ENCODE results near the gene FZD10.

FZD10 gene

DNA sequence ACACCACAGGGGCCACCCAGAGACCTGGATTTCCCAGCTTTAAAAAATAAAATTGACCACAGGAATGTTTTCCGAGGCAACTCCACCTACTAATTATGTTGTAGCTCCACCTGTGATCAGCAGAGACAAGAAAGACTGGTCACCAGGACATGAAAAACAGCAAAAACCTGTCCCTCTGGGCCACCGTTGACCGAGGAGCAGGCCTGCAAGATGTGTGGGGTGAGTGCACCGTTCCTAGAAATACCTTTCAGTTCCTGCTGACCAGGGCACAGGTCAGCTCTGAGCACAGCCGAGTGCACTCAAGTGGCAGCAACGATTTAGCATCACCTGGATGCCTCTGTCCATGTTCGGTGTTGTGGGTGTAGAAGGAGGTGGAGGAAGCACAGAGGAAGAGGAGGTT is 16.9 kb downstream of the FZD10 start:
- no peak for DNase-seq (ENCODE audit: low read depth in 1 of 2, low spot score in 1 of 2)

DNA sequence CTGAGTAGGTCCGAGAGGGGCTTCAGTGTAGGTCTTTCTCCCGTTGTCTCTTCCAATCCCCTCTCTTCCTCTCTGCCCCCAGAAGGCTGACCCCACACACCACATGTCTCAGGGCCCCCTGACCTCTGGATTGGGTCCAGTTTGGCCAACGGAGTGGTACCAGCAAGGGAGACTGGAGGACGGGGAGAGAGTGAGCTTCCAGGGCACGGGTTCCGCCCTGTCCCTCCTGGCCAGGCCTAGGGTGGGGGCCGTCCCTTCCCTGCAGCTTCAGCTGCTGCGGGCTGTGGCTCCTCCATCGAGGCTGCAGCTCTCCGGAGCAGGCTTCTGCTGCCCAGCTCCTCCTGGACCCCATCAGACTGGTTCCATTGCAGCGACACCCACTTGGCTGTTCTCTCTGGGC is 17.4 kb downstream of the FZD10 start:
- no peak for DNase-seq (ENCODE audit: low read depth in 1 of 2, low spot score in 1 of 2)

DNA sequence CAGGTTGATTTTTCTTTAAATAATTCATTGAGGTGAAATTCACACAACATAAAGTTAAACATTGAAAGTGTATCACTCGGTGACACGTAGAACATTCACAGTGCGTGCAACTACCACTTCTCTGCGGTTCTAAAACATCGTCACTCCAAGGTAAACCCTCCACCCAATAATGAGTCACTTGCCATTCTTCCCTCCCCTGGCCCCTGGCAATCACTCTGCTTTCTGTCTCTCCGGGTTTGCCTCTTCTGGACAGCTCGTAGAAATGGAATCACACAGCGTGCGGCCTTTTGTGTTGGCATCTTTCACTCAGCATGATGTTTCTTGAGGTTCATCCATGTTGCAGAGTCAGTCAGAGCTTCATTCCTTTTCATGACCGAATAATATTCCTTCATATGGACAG is 18.9 kb downstream of the FZD10 start:
- no peak for DNase-seq (ENCODE audit: low read depth in 1 of 2, low spot score in 1 of 2)

DNA sequence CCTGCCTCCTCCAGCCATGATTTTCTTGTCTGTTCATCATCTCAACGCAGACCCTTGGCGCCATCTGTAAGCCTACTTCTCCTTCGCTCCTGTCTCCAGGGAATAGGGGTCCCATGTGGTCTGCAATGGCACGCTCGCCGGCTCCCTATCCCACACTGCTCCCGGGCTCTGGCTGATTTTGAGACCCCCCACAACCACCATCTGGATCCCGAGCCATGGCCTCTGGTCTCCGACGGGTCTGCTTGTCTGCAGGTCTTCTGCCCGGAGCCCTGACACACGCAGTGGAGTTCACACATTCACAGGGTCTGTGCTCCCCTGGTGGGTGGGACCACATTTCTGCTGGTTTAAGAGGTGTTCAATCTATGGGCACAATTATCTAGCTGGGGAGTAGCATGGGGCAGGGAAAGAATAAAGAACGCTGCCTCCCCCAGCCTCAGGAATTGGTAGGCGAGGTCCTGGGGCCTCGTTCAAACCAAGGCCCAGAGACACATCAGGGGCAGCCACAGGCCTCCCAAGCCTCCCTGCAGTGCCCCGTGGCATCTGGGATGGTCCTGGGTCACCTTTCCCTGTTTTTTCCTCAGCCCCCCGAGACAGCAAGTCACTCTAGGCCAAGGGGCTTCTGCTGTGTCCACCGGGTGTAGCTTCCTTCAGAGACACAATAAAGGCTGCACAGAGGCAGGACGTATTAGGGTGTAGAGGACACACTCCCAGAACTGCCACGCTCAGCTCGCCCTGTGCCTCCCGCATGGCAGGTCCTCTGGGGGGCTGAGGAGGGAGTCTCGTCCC is 21.5 kb downstream of the FZD10 start:
- no peak for DNase-seq (ENCODE audit: low read depth in 1 of 2, low spot score in 1 of 2)

DNA sequence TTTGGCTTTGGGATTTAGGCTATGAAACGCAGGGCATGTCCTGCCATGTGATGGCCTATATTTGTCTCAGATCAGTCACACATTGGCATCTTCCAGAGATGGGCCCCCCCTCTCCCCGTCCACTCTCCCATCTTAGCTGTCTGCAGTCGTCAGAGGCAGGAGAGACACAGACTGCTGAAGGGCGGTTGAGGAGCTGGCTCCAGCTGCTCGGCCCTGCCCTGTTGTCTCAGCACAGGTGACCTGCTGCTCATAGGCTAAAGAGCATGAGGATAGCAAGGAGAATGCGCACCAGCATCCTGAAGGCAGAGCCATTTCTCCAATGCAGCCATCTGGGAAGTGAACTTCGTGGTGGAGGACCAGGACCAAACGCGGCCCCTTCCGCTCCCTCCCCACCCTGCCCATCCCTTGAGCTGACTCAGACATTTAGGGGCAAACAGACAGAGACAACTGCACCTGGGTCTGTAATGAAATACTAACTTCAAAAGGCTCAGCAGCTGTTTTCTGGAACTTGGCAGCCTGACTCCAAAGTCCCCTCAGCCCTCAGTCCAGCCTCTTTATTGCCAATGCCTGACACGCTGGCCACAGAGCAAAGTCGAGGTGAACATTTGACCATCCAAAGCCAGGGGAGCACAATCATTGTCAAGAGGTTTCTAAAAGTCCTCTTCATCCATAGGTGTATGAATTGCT is 22.3 kb downstream of the FZD10 start:
- no peak for DNase-seq (ENCODE audit: low read depth in 1 of 2, low spot score in 1 of 2)

DNA sequence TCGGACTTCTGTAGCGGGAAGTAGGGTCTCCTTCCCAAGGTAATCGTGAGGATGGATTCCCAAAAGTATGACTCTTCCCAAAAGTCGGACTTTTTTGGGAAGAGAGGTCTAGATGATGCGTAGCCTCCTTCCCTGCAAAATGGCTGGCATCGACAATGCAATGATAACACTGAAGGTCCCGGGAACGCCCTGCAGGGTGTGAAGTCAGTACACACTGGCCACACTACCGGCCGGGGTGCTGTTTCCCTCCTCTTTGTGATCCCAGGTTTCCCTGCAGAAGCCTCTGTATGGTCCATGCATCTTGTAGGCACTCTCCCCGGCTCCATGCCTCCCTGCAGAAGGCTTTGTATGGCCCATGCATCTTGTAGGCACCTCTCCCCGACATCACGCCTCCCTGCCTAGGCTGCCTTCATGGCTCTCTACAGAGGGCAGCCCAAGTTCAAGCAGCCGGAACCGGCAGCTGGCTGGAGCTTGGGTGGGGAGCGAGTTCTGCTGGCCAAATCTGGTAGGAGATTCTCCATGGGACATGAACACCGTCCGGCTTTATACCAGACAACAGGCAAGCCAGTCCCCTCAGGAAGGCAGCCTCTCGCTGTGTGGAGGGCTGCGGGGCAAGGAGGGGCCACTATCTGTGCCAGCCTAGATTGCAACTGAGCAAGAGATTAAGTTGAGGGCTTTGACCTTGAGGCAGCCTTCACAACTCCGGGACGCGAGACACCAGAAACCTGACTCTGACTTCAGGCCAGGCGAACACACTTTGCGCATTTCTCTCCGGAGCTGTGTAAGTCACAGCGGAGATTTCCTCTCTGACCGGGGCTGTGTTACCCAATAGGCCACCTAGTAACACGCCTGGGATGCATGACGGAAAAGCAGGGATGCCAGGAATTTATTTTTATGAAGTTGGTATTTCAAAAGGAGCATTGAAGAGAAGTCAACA is 23.5 kb downstream of the FZD10 start:
- DNase-seq (ENCODE audit: low read depth in 1 of 2, low spot score in 1 of 2): no peak

DNA sequence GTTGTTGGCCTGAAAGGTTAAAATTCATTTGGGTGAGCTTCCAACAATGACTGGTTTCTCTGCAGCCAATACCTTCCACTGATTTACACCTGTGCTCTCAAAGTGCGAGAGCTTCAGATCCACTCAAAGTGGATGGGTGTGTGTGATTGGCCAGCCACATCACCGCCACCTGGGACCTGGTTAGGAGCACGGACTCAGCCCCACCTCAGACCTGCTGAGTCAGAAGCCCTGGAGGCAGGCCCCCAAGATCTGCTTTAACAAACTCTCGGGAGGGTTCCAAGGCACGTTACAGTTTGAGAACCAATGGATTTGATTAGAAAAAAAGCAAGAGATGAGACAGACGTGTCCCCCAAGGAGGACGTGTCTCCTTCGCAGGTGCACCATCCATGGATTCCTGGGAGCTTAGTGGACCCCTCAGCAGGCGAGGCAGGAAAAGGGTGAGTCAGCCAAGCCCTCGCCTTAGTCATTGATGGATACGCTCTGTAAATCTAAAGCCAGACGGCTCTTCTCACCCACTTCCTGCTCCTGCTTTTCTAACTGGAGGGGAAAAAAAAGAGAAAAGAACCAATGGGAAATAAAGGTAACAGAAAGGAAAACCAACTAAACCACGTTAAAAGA is 24.5 kb downstream of the FZD10 start:
- no peak for DNase-seq (ENCODE audit: low read depth in 1 of 2, low spot score in 1 of 2)

DNA sequence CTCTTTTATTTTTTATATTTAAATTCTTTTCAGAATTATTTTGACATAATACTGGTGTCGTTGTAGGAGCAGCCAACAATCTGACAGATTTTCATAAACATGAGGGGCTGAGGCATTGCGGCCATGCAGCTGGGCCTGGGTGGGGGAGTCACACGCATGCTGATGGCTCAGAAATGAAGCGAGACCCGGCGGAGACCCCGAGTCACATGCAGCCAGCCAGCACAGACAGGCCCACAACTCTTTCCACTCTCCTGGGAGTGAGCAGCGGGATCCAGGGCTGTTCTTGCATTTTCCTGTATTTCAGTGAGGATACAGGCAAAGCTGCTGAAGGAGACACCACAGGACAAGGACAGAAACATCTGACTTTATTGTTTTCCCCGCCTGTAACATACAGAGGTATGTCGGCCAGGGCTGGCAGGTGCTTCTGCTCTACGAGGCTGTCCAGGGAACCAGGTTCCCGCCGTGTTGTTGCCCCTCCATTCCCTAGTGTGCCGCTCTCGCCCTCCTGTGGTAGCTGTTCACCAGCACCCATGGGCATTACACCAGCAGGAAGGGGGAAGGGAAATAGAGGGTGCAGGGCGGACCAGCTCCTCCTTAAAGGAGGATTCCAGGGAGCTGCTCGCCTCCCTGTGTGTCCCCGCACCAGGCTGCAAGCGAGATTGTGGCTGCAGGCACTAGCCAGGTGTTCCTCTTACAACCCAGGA is 30.5 kb downstream of the FZD10 start:
- DNase-seq (ENCODE audit: low read depth in 1 of 2, low spot score in 1 of 2): no peak

DNA sequence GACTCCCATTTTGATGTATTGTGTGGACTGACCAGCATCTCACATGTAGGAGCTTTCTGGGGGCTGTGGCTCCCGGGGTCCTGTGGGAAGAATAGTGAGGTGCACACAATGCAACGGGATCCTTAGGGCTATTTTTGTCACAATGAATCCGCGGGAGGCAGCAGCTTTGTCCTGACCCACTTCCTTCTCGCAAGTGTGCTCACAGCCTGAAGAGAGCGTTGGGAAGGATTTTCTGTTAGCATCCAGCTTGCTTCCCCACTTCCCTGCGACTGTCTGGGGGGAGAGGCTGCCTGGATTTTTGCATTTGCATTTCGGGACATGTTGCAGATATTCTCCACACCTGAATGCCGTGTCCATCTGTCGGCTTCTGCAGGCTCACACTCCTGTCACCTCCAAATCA is 31.9 kb downstream of the FZD10 start:
- DNase-seq (ENCODE audit: low read depth in 1 of 2, low spot score in 1 of 2): no peak

DNA sequence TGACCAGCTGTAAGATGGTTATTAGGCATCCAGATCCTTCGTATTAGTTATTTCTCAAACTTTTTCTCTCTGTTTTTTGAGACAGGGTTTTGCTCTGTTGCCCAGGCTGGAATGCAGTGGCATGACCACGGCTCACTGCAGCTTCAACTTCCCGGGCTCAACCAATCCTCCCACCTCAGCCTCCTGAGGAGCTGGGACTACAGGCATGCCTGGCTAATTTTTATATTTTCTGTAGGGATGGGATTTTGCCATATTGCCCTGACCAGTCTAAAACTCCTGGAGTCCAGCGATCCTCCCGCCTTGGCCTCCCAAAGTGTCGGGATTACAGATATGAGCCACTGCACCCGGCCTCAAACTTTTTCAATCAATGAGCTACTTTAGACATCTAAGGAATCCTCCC is 33.1 kb downstream of the FZD10 start:
- DNase-seq (ENCODE audit: low read depth in 1 of 2, low spot score in 1 of 2): no peak

DNA sequence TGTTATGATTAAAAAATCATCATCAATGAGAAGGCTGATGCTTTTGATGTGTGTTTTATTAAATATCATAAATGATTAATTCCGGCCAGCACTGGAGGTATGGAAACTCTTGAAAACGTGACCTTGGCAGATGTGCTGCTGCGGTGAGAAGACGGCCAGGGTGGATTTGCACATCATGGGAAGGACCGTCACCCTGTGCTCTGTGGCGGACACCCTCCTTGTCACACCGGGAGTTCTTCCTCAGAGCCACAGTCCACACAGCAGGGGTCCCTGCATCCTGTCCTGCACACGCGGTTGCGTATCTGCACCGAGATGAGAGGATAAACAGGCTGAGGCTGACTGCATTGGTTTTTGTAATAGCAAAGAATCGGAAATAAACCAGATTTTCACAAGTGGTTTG is 33.5 kb downstream of the FZD10 start:
- no peak for DNase-seq (ENCODE audit: low read depth in 1 of 2, low spot score in 1 of 2)

DNA sequence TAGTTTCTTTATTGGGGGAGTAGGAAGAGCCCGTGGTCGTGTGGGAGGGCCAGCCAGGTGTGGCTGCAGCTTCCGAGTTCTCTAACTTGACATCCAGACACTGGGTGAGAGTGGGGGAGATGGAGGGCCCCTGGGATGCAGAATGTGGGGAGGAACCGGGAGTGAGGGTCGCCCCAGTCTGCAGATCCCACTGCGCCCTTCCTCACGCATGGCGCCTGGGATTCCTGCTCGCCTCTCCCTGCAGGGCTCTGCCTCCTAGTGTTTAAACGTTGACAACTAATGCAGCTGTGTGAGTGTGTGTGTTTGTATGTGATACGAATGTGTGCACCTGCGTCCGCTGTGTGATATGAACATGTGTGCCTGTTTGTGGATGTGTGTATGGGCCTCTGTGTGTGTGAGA is 34.6 kb downstream of the FZD10 start:
- DNase-seq (ENCODE audit: low read depth in 1 of 2, low spot score in 1 of 2): no peak

DNA sequence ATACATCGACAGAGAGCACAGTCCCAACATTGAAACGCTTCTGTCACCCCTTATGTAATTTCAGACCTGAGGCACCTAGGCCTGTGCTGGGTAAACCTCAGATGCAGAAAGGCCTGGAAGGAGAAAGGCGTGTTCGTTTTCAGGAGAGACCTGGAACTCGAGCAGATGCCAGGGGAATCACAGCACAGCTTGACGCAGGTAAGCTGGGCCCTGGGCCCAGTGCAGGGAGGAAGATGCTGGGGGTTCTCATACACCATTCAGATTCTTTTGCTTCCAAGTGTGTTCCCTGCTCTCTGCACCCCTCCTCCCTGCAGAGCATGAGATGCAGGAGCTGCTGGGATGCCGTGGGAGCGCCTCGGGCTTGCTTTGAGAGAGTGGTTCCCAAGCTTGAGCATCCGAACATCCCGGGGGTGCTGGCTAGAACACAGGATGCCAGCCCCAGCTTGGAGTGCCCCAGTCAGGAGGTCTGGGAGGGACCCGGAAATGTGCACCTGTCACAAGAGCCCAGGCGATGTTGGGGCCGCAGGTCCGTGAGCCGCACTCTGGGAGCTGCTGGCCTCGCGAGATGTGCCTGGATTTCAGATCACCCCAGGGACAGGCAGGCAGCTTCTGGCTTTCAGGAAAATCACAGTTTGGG is 35.9 kb downstream of the FZD10 start:
- no peak for DNase-seq (ENCODE audit: low read depth in 1 of 2, low spot score in 1 of 2)

DNA sequence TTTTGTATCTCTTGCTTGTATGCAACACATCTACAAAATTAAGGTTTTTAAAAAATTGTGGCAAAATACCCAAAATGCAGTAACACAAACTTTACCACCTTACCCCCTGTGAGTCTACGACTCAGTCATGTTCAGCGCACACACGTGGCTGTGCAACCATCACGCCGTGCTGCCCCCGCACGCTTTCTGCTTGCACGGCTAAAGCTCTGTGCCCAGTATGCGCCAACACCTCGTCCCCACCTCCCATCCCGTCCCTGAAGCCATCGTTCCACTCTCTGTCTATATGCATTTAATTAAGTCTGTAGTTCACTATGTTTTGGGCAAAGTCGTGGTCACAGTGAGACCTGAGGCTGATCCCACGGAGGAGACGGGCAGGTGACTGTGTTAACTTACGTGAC is 36.4 kb downstream of the FZD10 start:
- DNase-seq (ENCODE audit: low read depth in 1 of 2, low spot score in 1 of 2): no peak

DNA sequence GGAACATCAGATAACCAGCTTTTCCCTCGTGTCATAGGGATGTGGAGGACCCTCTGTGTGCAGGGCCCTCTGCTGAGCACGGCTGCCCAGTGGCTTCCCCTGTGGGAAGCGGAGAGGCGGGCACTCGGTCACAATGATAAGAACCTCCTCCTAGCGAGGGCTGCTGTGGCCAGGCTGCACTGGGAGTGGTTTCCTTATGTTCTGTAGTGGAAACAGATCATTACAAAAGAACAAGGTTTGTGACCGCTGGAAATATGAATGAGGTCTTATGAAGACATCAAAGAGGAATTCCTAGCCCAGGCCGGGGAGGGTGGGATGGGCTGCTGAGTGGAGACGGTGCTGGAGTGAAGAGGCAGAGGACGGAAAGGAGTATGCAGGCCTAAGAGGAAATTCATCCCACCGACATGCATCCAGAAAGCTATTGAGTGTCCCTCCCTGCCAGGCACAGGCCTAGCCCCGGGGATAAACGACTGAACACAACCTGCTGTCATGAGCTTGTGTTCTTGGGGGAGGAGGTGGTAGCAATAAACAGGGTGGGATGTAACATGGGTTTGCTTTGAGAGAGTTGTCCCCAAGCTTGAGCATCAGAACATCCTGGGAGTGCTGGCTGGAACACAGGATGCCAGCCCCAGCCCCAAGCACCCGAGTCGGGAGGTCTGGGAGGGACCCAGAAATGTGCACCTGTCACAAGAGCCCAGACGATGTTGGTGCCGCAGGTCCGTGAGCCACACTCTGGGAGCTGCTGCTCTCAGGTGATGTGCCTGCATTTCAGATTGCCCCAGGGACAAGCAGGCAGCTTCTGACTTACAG is 37.5 kb downstream of the FZD10 start:
- no peak for DNase-seq (ENCODE audit: low read depth in 1 of 2, low spot score in 1 of 2)

DNA sequence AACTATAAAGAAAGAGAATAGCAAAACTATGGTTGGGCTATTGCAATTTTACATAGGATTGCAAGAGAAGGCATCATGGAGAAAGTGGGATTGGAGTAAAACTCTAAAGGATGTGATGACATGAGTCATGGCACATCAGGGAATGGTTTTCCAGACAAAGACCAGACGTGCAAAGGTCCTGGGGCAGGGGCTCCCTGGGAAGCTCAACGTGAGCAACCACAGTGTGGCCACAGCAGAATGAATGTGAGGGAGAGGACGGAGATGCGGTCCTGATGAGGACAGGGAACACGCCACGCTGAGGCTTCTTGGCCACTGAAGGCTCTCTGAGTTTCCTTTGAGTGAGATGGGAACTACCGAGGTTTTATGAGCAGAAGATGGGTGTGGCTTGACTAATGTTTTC is 38.2 kb downstream of the FZD10 start:
- no peak for DNase-seq (ENCODE audit: low read depth in 1 of 2, low spot score in 1 of 2)

DNA sequence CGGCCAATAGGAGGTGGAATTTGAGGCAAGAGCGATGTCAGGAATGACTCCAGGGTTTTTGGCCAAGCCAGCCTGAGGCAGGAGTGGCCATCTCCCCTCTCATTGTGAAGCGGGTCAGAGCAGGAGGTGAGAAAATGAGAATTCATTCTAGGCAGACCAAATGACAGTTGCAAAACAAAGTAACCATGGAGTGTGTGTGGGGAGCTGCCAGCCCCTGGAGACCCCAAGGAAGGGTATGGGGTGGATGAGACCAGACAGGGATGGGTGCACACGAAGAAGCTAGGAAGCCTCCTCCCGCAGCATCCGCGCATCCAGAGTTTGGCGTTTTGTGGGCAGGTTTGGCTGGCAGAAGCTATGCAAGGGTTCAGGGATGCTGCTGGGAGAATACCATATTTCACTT is 38.8 kb downstream of the FZD10 start:
- DNase-seq (ENCODE audit: low read depth in 1 of 2, low spot score in 1 of 2): no peak

DNA sequence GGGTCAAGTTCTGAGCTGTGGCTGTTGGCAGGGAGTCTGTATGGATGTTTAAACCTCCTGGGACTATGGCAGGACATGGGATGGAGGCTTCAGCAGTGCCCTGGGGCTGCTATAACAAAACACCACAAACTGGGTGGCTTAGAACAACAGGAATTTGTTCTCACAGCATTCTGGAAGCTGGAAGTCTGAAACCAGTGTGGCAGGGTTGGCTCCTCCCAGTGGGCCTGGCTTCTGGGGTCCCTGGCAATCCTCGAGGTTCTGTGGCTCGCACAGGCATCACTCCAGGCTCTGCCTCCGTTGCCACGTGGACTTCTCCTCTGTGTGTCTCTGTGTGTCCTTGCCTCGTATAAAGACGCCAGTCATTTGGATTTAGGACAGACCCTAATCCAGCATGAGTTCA is 39.9 kb downstream of the FZD10 start:
- DNase-seq (ENCODE audit: low read depth in 1 of 2, low spot score in 1 of 2): no peak

DNA sequence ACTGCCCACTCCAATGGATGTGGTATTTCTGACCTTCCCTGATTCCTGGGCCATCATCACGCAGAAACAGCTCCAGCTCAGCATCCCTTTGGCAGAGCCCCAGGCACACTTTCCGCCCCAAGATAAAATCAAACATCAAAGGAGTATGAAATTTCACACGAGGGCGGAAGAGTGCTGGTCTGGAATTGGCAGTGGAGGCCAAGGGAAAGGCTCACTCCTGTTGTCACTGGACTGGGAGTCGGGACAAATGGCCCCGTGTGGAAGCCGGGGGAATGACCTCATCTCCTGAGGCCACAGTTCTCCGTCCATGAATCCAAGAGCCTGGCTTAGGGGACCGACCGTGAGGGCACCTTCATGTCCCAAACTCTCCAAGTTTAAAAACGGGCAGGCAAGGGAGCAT is 40.9 kb downstream of the FZD10 start:
- DNase-seq (ENCODE audit: low read depth in 1 of 2, low spot score in 1 of 2): no peak
